ENCODE results near the gene CAMP. TPM values are rescaled to one million over a fixed set of nuclear protein-coding genes. Genes with fewer than 3 reads are reported as not detected.

The CAMP gene, protein sequence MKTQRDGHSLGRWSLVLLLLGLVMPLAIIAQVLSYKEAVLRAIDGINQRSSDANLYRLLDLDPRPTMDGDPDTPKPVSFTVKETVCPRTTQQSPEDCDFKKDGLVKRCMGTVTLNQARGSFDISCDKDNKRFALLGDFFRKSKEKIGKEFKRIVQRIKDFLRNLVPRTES
- total RNA-seq (2022) (not detected in 2 replicates), Bru-seq, nascent RNA (not detected), BruChase-seq, experiment 1, labeled RNA remaining after a 6-hour chase (not detected), BruChase-seq, experiment 2, labeled RNA remaining after a 2-hour chase (not detected)
- long read RNA-seq = 0 reads

DNA sequence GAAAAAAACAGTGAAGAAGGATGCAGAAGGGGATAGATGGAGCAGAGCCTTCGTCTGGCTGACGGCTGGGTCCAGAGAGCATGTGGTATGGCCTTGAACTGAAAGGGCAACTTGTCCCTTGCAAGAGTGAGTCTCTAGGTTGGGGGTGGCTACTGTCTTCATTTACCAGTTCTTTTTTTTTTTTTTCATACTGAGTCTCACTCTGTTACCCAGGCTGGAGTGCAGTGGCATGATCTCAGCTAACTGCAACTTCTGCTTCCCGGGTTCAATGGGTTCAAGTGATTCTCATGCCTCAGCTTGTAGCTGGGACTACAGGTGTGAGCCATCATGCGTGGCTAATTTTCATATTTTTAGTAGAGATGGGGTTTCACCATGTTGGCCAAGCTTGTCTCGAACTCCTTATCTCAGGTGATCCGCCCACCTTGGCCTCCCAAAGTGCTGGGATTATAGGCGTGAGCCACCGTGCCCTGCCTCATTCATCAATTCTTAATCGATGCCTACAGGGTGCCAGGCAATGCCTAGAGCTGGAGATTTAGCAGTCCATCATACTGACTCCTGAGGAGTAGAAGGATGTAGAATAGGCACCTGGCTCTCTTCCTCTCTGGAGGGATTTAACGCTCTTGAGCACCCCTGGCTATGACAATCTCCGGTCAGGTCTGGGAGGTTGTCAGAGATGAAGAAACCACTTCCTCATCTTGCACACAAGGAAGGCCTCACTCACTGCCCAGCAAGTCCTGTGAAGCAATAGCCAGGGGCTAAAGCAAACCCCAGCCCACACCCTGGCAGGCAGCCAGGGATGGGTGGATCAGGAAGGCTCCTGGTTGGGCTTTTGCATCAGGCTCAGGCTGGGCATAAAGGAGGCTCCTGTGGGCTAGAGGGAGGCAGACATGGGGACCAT, at the start of gene CAMP:
TSS of gene CAMP (plus strand) at position 880 of the 898 bp plus-strand sequence. CDS start at position 897, 17 bp downstream.
- H3K4me1 Mint-ChIP-seq (ENCODE audit: low read depth, unreplicated experiment) = peaks cover 16% of the 10 kb centered on the region
- no peak for TF ChIP-seq CTCF (IDR thresholded peaks at IDR 0.05; ENCODE audit: unreplicated experiment)
- intact Hi-C loops (cut with micrococcal nuclease; ENCODE audit: unreplicated experiment) = no loop called here
- no peak within 1 kb of the TSS for H3K4me3 Mint-ChIP-seq (ENCODE audit: low read depth, unreplicated experiment)
- peak; percentile 92 for DNase-seq
- BruUV-seq (replicated peaks) = no TSS peak
- H3K9me3 Mint-ChIP-seq (ENCODE audit: low read depth, unreplicated experiment) = no peaks in the 10 kb centered on the region
- CTCF ChIA-PET = no interaction called here
- H3K36me3 Mint-ChIP-seq (ENCODE audit: insufficient read depth, unreplicated experiment) = peaks cover 6% of the 10 kb centered on the region
- H3K27ac Mint-ChIP-seq (ENCODE audit: unreplicated experiment) = no peak within 1 kb of the TSS
- H3K27me3 Mint-ChIP-seq (ENCODE audit: unreplicated experiment) = no peaks in the 10 kb centered on the region

- no TSS peak for BruUV-seq (replicated peaks)
- H3K4me1 Mint-ChIP-seq (ENCODE audit: low read depth, unreplicated experiment) = no peaks in the 10 kb centered on the region
- no peak overlapping the region for H3K4me3 Mint-ChIP-seq (ENCODE audit: low read depth, unreplicated experiment)
- CTCF ChIA-PET = no interaction called here
- TF ChIP-seq CTCF (IDR thresholded peaks at IDR 0.05; ENCODE audit: unreplicated experiment) = no peak
- no peaks in the 10 kb centered on the region for H3K27me3 Mint-ChIP-seq (ENCODE audit: unreplicated experiment)
- intact Hi-C loops (cut with micrococcal nuclease; ENCODE audit: unreplicated experiment) = no loop called here
- no peaks in the 10 kb centered on the region for H3K9me3 Mint-ChIP-seq (ENCODE audit: low read depth, unreplicated experiment)
- H3K36me3 Mint-ChIP-seq (ENCODE audit: insufficient read depth, unreplicated experiment) = peaks cover 11% of the 10 kb centered on the region
- no peak for DNase-seq
- H3K27ac Mint-ChIP-seq (ENCODE audit: unreplicated experiment) = no peak overlapping the region
Measured at GRCh38 chr3:48178072-48178471, 45.2 kb upstream of the CAMP start.

DNA sequence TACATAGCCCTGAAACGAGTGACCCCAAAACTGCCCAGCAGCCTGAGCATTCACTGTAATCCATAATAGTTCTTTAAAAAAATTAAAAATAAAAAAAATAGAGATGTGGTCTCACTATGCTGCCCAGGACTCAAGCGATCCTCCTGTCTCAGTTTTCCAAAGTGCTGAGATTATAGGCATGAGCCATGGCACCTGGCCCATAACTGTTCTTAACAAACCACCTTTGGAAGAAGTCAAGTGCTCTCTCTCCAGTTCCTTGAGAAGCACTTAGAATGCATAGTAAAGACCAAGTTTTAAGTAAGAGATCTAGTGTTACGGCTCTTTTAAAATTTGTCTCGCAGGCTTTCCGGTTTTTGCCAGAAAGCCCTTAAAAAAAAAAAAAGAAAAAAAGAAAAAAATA, 43.3 kb upstream of the CAMP start:
- Mint-ChIP-seq H3K9me3 (ENCODE audit: low read depth, unreplicated experiment) (no peaks in the 10 kb centered on the region), H3K27me3 (ENCODE audit: unreplicated experiment) (no peaks in the 10 kb centered on the region), H3K4me3 (ENCODE audit: low read depth, unreplicated experiment) (no peak overlapping the region), H3K36me3 (ENCODE audit: insufficient read depth, unreplicated experiment) (peaks cover 13% of the 10 kb centered on the region), H3K4me1 (ENCODE audit: low read depth, unreplicated experiment) (peaks cover 1% of the 10 kb centered on the region), H3K27ac (ENCODE audit: unreplicated experiment) (no peak overlapping the region)
- intact Hi-C loops (cut with micrococcal nuclease; ENCODE audit: unreplicated experiment) = no loop called here
- CTCF ChIA-PET = no interaction called here
- no peak for TF ChIP-seq CTCF (IDR thresholded peaks at IDR 0.05; ENCODE audit: unreplicated experiment)
- DNase-seq = no peak
- BruUV-seq (replicated peaks) = no TSS peak

DNA sequence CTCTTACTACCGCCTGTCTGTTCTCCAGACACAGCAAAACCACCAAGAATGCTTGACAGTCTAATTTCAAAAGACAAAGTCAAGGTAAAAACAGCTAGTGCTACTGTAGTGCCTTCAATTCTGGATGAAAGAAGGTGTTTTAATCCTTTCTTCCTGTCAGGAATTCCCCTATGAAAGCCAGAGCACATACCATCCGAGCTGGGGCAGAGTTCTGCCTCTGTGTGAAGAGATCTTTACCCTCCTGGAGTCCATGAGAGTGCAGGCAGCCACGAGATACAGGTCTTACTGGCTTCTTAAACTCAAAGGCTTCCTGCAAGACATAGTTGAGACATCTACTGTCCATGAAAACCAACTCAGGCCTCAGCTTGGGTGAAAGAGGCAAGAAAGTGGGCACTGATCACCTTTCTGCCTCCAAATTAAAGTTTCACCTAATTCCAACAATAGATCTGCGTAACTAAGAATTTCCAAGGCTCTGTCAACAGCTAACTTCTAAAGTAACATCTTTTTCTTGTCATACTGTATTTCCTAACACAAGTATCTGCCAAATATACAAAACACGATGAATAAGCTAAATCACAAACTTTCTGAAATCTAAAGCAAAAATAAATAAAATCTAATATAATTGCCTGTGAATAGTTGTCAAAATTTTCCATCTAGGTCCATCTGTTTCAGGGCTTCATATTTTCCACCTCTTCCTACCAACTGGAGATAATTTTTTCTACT, 42.6 kb upstream of the CAMP start:
- H3K27me3 Mint-ChIP-seq (ENCODE audit: unreplicated experiment) = no peaks in the 10 kb centered on the region
- no TSS peak for BruUV-seq (replicated peaks)
- no peak for DNase-seq
- H3K9me3 Mint-ChIP-seq (ENCODE audit: low read depth, unreplicated experiment) = no peaks in the 10 kb centered on the region
- no peak overlapping the region for H3K4me3 Mint-ChIP-seq (ENCODE audit: low read depth, unreplicated experiment)
- no peak for TF ChIP-seq CTCF (IDR thresholded peaks at IDR 0.05; ENCODE audit: unreplicated experiment)
- intact Hi-C loops (cut with micrococcal nuclease; ENCODE audit: unreplicated experiment) = no loop called here
- H3K27ac Mint-ChIP-seq (ENCODE audit: unreplicated experiment) = no peak overlapping the region
- H3K4me1 Mint-ChIP-seq (ENCODE audit: low read depth, unreplicated experiment) = peaks cover 8% of the 10 kb centered on the region
- CTCF ChIA-PET = interaction anchor here (0.6 kb wide), 1 partner anchor 318 kb away, joined by 6 read pairs; no protein-coding TSS in a partner anchor
- H3K36me3 Mint-ChIP-seq (ENCODE audit: insufficient read depth, unreplicated experiment) = peaks cover 13% of the 10 kb centered on the region

All from Calu3 (cell line).